OCI-LY7 (cell line): Measurements from ENCODE around the gene ANKRD33B. TPM values are rescaled to one million over a fixed set of nuclear protein-coding genes. Genes with fewer than 3 reads are reported as not detected.

Experiments used
- BruUV-seq: library from RNA; stranded (reverse); fragments of 400-500 nt; replicated peaks from 2 replicates; lab custom pipeline; 2021; lab: Mats Ljungman, UMichigan
- CTCF ChIA-PET: fragments of 300-600 bp; sonication (Branson Sonifier 250); formaldehyde crosslinking; loops from one replicate; lab custom pipeline; 2022; ENCODE audit warnings: antibody characterized with exemption; ENCODE audit not compliant: unreplicated experiment; lab: Charles Lee
- POLR2A ChIA-PET: fragments of 300-600 bp; sonication (Branson Sonifier 250); formaldehyde crosslinking; loops from one replicate; lab custom pipeline; 2022; ENCODE audit warnings: antibody characterized with exemption; lab: Charles Lee
- DNase-seq: peaks from one replicate; pipeline ENCODE4 v3.0.0-alpha.2; 2015; ENCODE audit warnings: low spot score
- H2AFZ ChIP-seq: fragments of 200-600 bp; sonication (generic), shearing (Covaris generic); 2 replicates; pipeline ENCODE4 v1.6.1; 2014; ENCODE audit warnings: mild to moderate bottlenecking, antibody characterized with exemption, low read length, moderate library complexity
- H3K27ac ChIP-seq: fragments of 200-600 bp; sonication (generic); 2 replicates; pipeline ENCODE4 v1.5.1; 2014; ENCODE audit warnings: mixed run types, low read depth, mild to moderate bottlenecking, moderate library complexity, low read length, inconsistent platforms; ENCODE audit not compliant: poor library complexity, severe bottlenecking
- H3K36me3 ChIP-seq: fragments of 200-600 bp; sonication (generic); 2 replicates; pipeline ENCODE4 v1.6.1; 2014; ENCODE audit warnings: mild to moderate bottlenecking, antibody characterized with exemption, low read length, moderate library complexity, mixed read lengths; ENCODE audit not compliant: insufficient read depth
- H3K4me1 ChIP-seq: fragments of 200-600 bp; sonication (generic); 2 replicates; pipeline ENCODE4 v1.5.1; 2014; ENCODE audit warnings: mild to moderate bottlenecking, low read length; ENCODE audit not compliant: insufficient read depth, poor library complexity, severe bottlenecking
- H3K4me2 ChIP-seq: fragments of 200-600 bp; sonication (generic); 2 replicates; pipeline ENCODE4 v1.6.1; 2014; ENCODE audit warnings: mild to moderate bottlenecking, low read length
- H3K4me3 ChIP-seq: fragments of 200-600 bp; sonication (generic); 2 replicates; pipeline ENCODE4 v1.5.1; 2014; ENCODE audit warnings: mild to moderate bottlenecking, low read depth, low read length; ENCODE audit not compliant: poor library complexity, severe bottlenecking
- H3K79me2 ChIP-seq: fragments of 200-600 bp; sonication (generic); 2 replicates; pipeline ENCODE4 v1.6.1; 2016; ENCODE audit warnings: low read depth, mild to moderate bottlenecking, low read length, moderate library complexity, mixed read lengths; ENCODE audit not compliant: insufficient read depth
- H3K9me2 ChIP-seq: fragments of 200-600 bp; sonication (generic); 2 replicates; pipeline ENCODE4 v1.6.1; 2016; ENCODE audit warnings: mild to moderate bottlenecking, low read length, mixed read lengths; ENCODE audit not compliant: insufficient read depth
- H3K9me3 ChIP-seq: fragments of 200-600 bp; sonication (generic); 2 replicates; pipeline ENCODE4 v1.6.1; 2014; ENCODE audit warnings: mild to moderate bottlenecking, mixed run types, low read length, mixed read lengths
- H4K20me1 ChIP-seq: fragments of 200-600 bp; sonication (generic); 2 replicates; pipeline ENCODE4 v1.6.1; 2014; ENCODE audit warnings: mild to moderate bottlenecking, antibody characterized with exemption, low read length, moderate library complexity, mixed read lengths; ENCODE audit not compliant: insufficient read depth
- EZH2phosphoT487 ChIP-seq: fragments of 200-600 bp; sonication (generic); IDR thresholded peaks from 2 replicates; pipeline ENCODE4 v1.6.1; 2018; ENCODE audit warnings: low read depth, borderline replicate concordance, mild to moderate bottlenecking, mixed run types, antibody characterized with exemption, low read length, moderate library complexity, mixed read lengths
- intact Hi-C: fragments of 100-400 bp; cut with micrococcal nuclease; formaldehyde crosslinking; loops from one replicate; pipeline ENCODE4 v1.10.0; 2022; ENCODE audit not compliant: unreplicated experiment
- total RNA-seq, 2 experiments: library from RNA; depleted of rRNA in 1 of 2; stranded (reverse); fragments of >200 nt in 1 of 2; shearing (Covaris generic) in 1 of 2; gene quantifications; 2 replicates each; pipeline ENCODE4 v1.2.3, GENCODE V29; 2014 to 2022
- TF ChIP-seq, protein P1 (sequence below): fragments of 200-600 bp; sonication (generic); conservative IDR thresholded peaks from 2 replicates; pipeline ENCODE4 v1.5.1; 2014; ENCODE audit warnings: mild to moderate bottlenecking, antibody characterized with exemption, low read length, moderate library complexity, mixed read lengths

Gene ANKRD33B
- total RNA-seq, 2 experiments from 2014 or later, result 5.6 to 11.4 TPM

GRCh38 chr5:10559151-10559550 lies 4.7 kb upstream of the ANKRD33B start:
- H3K4me3 ChIP-seq, result no peak overlapping the region

GRCh38 chr5:10559871-10560270 lies 4.0 kb upstream of the ANKRD33B start:
- no peaks in the 10 kb centered on the region for H3K9me3 ChIP-seq
- H3K4me3 ChIP-seq, result no peak overlapping the region
- H3K4me2 ChIP-seq, result no peak overlapping the region
- peaks cover 43% of the 10 kb centered on the region for H3K4me1 ChIP-seq
- no peaks in the 10 kb centered on the region for H4K20me1 ChIP-seq
- no peaks in the 10 kb centered on the region for H3K9me2 ChIP-seq
- no peaks in the 10 kb centered on the region for H3K79me2 ChIP-seq
- no peak overlapping the region for H2AFZ ChIP-seq
- no peak overlapping the region for H3K27ac ChIP-seq
- no peak for TF ChIP-seq EZH2phosphoT487
- TF ChIP-seq, protein P1, sequence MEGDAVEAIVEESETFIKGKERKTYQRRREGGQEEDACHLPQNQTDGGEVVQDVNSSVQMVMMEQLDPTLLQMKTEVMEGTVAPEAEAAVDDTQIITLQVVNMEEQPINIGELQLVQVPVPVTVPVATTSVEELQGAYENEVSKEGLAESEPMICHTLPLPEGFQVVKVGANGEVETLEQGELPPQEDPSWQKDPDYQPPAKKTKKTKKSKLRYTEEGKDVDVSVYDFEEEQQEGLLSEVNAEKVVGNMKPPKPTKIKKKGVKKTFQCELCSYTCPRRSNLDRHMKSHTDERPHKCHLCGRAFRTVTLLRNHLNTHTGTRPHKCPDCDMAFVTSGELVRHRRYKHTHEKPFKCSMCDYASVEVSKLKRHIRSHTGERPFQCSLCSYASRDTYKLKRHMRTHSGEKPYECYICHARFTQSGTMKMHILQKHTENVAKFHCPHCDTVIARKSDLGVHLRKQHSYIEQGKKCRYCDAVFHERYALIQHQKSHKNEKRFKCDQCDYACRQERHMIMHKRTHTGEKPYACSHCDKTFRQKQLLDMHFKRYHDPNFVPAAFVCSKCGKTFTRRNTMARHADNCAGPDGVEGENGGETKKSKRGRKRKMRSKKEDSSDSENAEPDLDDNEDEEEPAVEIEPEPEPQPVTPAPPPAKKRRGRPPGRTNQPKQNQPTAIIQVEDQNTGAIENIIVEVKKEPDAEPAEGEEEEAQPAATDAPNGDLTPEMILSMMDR, result no peak
- no TSS peak for BruUV-seq
- no peak for DNase-seq
- POLR2A ChIA-PET, result interaction anchor here (0.6 to 2.1 kb wide), 6 partner anchors 9 to 62 kb away, joined by 3 to 7 read pairs (median 4); no protein-coding TSS in a partner anchor
- CTCF ChIA-PET, result no interaction called here
- no peaks in the 10 kb centered on the region for H3K36me3 ChIP-seq
- intact Hi-C loops, result loop anchor here (5.0 to 10.0 kb wide), 2 partner anchors 137 to 275 kb away; no protein-coding TSS in a partner anchor

More at GRCh38 chr5:10559151-10559550, 4.7 kb upstream of the ANKRD33B start:
- Histone ChIP-seq H3K4me2 (no peak overlapping the region), H3K9me3 (no peaks in the 10 kb centered on the region), H3K79me2 (no peaks in the 10 kb centered on the region), H2AFZ (no peak overlapping the region), H3K9me2 (no peaks in the 10 kb centered on the region), H3K4me1 (peaks cover 43% of the 10 kb centered on the region), H4K20me1 (no peaks in the 10 kb centered on the region), H3K36me3 (no peaks in the 10 kb centered on the region), H3K27ac (no peak overlapping the region)
- TF ChIP-seq EZH2phosphoT487, result no peak
- TF ChIP-seq, protein P1, result no peak
- ChIA-PET POLR2A (interaction anchor here (1.3 to 2.1 kb wide), 4 partner anchors 8 to 62 kb away, joined by 4 to 7 read pairs (median 6); no protein-coding TSS in a partner anchor), CTCF (interaction anchor here (0.9 kb wide), 1 partner anchor 48 kb away, joined by 3 read pairs; no protein-coding TSS in a partner anchor)
- no peak for DNase-seq
- no TSS peak for BruUV-seq
- intact Hi-C loops, result no loop called here
